Measurements from ENCODE around the gene SULT2B1.

Gene SULT2B1

DNA sequence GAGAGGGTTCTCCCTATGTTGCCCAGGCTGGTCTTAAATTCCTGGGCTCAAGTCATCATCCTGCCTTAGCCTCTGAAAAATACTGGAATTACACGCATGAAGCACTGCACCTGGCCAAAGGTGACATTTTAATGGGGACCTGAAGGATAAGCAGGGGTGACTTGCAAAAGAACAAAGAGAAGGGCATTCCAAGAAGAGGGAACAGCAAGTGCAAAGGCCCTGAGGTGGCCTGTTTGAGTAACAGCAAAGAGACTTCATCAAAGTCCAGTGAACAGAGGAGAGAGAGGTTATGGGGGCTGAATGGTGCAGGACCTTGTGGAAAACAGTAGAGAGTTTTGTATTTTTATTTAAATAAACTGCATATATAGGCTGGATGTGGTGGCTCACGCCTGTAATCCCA, 89.9 kb downstream of the SULT2B1 start:
- intact Hi-C loops (cut with DNase I) = no loop called here
- no peak for DNase-seq

GRCh38 chr19:48642862-48643261, 90.9 kb downstream of the SULT2B1 start:
- no peak for DNase-seq
- intact Hi-C loops (cut with DNase I) = no loop called here

DNA sequence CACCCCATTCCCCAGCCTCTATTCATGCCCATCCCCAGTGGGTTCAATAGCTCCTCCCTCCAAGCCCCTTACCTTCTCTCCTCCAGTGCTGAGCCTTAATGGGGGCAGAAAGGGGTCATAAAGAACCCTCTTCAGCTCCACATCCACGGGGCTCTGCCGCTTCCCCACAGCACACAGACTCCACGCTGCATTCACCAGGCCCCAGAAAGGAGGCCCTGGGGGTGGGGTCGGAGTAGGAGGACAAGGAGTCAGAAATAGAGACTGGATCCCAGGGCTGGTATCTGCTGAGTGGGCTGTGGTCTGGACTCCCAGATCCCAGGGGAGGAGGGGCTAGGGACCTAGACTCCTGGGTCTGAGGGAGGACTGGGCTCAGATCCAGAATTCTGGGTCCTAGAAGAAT, 92.4 kb downstream of the SULT2B1 start:
- peak in 1 of 10 donors; percentile 82 for DNase-seq
- intact Hi-C loops (cut with DNase I) = no loop called here

DNA sequence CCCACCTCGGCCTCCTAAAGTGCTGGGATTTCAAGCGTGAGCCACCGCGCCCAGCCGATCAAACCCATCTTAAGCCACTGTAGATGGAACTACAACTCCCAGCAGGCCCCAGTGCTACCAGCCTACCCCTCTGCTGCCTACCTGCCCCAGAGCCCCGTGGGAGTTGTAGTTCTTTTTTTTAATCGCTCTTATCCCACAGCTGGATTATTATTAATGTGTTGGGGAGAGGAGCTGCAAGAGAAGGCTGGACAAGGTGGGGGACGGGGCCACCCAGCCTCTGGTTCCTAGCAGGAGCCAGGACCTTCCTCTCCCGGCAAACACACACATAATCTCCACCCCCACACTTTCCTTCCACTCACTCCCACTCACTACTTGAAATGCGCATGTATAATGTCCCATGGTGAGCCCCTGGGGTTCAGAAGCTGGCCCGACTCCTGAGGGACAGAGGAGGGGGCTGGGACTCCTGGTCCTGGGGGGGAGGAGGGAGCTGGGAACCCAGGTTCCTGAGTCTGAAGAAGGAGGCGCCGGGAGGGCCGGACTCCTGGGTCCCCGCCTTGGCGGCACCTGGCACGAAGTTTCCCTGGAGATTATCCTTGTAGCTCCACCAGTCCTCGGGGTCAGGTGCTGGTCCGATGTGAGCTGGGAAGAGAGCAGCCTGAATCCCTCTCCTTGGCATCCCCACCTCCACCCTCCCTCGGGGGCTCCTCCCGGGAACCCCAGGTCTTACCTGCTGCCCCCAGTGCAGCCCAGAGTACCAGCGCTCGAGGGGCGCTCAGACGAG, 93.1 kb downstream of the SULT2B1 start:
- DNase-seq = peak; percentile 67 to 97 (median 79)
- intact Hi-C loops (cut with DNase I) = loop anchor here (5.0 kb wide), 1 partner anchor 77 kb away; no protein-coding TSS in a partner anchor

GRCh38 chr19:48645620-48646000, 93.6 kb downstream of the SULT2B1 start:
- intact Hi-C loops (cut with DNase I) = loop anchor here (5.0 kb wide), 1 partner anchor 77 kb away; no protein-coding TSS in a partner anchor
- no peak for DNase-seq

- DNase-seq = peak; percentile 81 to 98 (median 88)
- intact Hi-C loops (cut with DNase I) = loop anchor here (2.0 to 5.0 kb wide), 2 partner anchors 76 to 195 kb away; no protein-coding TSS in a partner anchor
These were observed 94.2 kb downstream of the SULT2B1 start, which contains the start of gene CA11 for GRCh38 chr19:48646001-48646721. TSS of gene CA11 (minus strand) at chr19:48646187. CDS start at chr19:48645632, 555 bp downstream.

DNA sequence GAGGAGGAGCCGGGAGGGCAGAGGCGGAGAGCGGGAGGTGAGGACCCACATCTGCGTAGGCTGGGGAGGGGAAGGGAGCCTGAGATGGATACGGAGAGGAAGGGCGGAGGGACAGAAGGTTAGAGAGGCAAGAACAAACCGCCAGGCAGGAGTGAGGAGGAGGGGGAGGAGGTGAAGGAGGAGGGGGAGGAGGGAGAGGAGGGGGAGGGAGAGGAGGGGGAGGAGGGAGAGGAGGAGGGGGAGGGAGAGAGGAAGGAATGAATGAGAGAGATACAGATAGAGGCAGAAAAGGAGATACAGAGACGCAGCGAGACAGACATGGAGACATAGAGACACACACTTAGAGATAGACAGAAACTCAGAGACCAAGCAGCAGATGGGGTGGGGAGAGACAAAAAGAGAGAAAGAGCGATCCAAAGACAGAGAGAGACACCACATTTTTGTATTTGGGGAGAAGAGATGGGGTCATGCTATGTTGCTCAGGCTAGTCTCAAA, 94.8 kb downstream of the SULT2B1 start:
- no peak for DNase-seq
- intact Hi-C loops (cut with DNase I) = loop anchor here (2.0 to 5.0 kb wide), 2 partner anchors 76 to 194 kb away; no protein-coding TSS in a partner anchor

DNA sequence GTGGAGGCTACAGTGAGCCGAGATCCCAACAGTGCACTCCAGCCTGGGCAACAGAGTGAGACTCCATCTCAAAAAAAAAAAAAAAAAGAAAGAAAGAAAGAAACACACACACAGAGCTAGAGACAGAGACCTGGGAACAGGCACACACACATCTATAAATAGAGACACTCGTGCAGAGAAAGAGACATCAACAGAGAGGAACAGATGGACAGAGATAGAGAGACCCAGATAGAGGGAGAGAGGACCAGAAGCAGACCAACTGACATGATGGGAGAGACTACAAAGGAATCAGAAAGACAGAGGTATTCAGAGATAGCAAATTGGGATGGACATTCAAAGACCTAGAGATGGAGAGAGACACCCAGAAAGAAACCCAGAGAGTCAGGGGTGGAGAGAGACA, 96.2 kb downstream of the SULT2B1 start:
- intact Hi-C loops (cut with DNase I) = loop anchor here (5.0 kb wide), 1 partner anchor 74 kb away; no protein-coding TSS in a partner anchor

More for the DNA sequence above, 96.2 kb downstream of the SULT2B1 start:
- no peak for DNase-seq
